Activated naive CD8-positive, alpha-beta T cell treated with anti-CD3 and anti-CD28 coated beads for 36 hours (primary cell): ENCODE data around the gene SLC35G6. TPM values are rescaled to one million over a fixed set of nuclear protein-coding genes. Genes with fewer than 3 reads are reported as not detected.
A peak's percentile ranks its signal among the peaks of the same experiment; 100 is the strongest.

Experiments used
- DNase-seq: peaks from one replicate; pipeline ENCODE4 v3.0.0; 2021
- H3K27ac Mint-ChIP-seq: one replicate; pipeline ENCODE4 v1.8.0; 2022; ENCODE audit warnings: mild to moderate bottlenecking, moderate library complexity, mixed read lengths
- H3K27me3 Mint-ChIP-seq: one replicate; pipeline ENCODE4 v1.8.0; 2022; ENCODE audit warnings: mild to moderate bottlenecking, mixed read lengths
- H3K36me3 Mint-ChIP-seq: one replicate; pipeline ENCODE4 v1.8.0; 2021; ENCODE audit warnings: mild to moderate bottlenecking, mixed read lengths
- H3K4me1 Mint-ChIP-seq: one replicate; pipeline ENCODE4 v1.8.0; 2021; ENCODE audit warnings: mixed read lengths
- H3K4me3 Mint-ChIP-seq: one replicate; pipeline ENCODE4 v1.8.0; 2022; ENCODE audit warnings: mild to moderate bottlenecking, moderate library complexity, mixed read lengths
- H3K9me3 Mint-ChIP-seq: one replicate; pipeline ENCODE4 v1.8.0; 2022; ENCODE audit warnings: mixed read lengths
- total RNA-seq, 2 experiments: library from RNA; stranded (reverse); gene quantifications; one replicate each; pipeline ENCODE4 v1.2.3, GENCODE V29; 2021

The SLC35G6 gene
- total RNA-seq, 2 experiments from 2014 or later: not detected

- no peaks in the 10 kb centered on the region for H3K27me3 Mint-ChIP-seq
- H3K4me1 Mint-ChIP-seq: peaks cover 2% of the 10 kb centered on the region
- H3K27ac Mint-ChIP-seq: no peak overlapping the region
- H3K36me3 Mint-ChIP-seq: peaks cover 48% of the 10 kb centered on the region
- H3K4me3 Mint-ChIP-seq: no peak overlapping the region
- no peak for DNase-seq
- H3K9me3 Mint-ChIP-seq: no peaks in the 10 kb centered on the region
These were observed 17.9 kb downstream of the SLC35G6 start for GRCh38 chr17:7499161-7499560.

GRCh38 chr17:7501729-7502128, 20.5 kb downstream of the SLC35G6 start:
- Mint-ChIP-seq H3K36me3 (peaks cover 50% of the 10 kb centered on the region), H3K27me3 (no peaks in the 10 kb centered on the region), H3K9me3 (no peaks in the 10 kb centered on the region), H3K4me3 (no peak overlapping the region), H3K4me1 (no peaks in the 10 kb centered on the region), H3K27ac (no peak overlapping the region)
- DNase-seq: no peak

- H3K27ac Mint-ChIP-seq: no peak overlapping the region
- DNase-seq: no peak
- no peaks in the 10 kb centered on the region for H3K27me3 Mint-ChIP-seq
- no peak overlapping the region for H3K4me3 Mint-ChIP-seq
- no peaks in the 10 kb centered on the region for H3K9me3 Mint-ChIP-seq
- peaks cover 47% of the 10 kb centered on the region for H3K36me3 Mint-ChIP-seq
- no peaks in the 10 kb centered on the region for H3K4me1 Mint-ChIP-seq
These were observed 21.1 kb downstream of the SLC35G6 start for GRCh38 chr17:7502171-7502847.

GRCh38 chr17:7502987-7503386, 21.7 kb downstream of the SLC35G6 start:
- no peak overlapping the region for H3K27ac Mint-ChIP-seq
- H3K9me3 Mint-ChIP-seq: no peaks in the 10 kb centered on the region
- no peak overlapping the region for H3K4me3 Mint-ChIP-seq
- H3K4me1 Mint-ChIP-seq: no peaks in the 10 kb centered on the region
- no peak for DNase-seq
- H3K27me3 Mint-ChIP-seq: no peaks in the 10 kb centered on the region
- peaks cover 47% of the 10 kb centered on the region for H3K36me3 Mint-ChIP-seq

GRCh38 chr17:7503521-7503920, 22.3 kb downstream of the SLC35G6 start:
- H3K4me1 Mint-ChIP-seq: no peaks in the 10 kb centered on the region
- peaks cover 43% of the 10 kb centered on the region for H3K36me3 Mint-ChIP-seq
- no peak overlapping the region for H3K27ac Mint-ChIP-seq
- H3K4me3 Mint-ChIP-seq: no peak overlapping the region
- no peaks in the 10 kb centered on the region for H3K9me3 Mint-ChIP-seq
- DNase-seq: no peak
- H3K27me3 Mint-ChIP-seq: no peaks in the 10 kb centered on the region

- Mint-ChIP-seq H3K27me3 (no peaks in the 10 kb centered on the region), H3K9me3 (no peaks in the 10 kb centered on the region), H3K36me3 (peaks cover 51% of the 10 kb centered on the region), H3K27ac (no peak overlapping the region), H3K4me3 (no peak overlapping the region), H3K4me1 (no peaks in the 10 kb centered on the region)
- no peak for DNase-seq
These were observed 26.9 kb downstream of the SLC35G6 start for GRCh38 chr17:7508145-7508544.

- no peak for DNase-seq
- Mint-ChIP-seq H3K9me3 (no peaks in the 10 kb centered on the region), H3K27me3 (no peaks in the 10 kb centered on the region), H3K4me3 (no peak overlapping the region), H3K27ac (peak overlapping the region; percentile 25), H3K4me1 (no peaks in the 10 kb centered on the region), H3K36me3 (peaks cover 50% of the 10 kb centered on the region)
These were observed 27.6 kb downstream of the SLC35G6 start for GRCh38 chr17:7508846-7509245.

GRCh38 chr17:7509937-7510336, 28.7 kb downstream of the SLC35G6 start:
- no peak overlapping the region for H3K4me3 Mint-ChIP-seq
- DNase-seq: no peak
- no peaks in the 10 kb centered on the region for H3K4me1 Mint-ChIP-seq
- H3K27me3 Mint-ChIP-seq: no peaks in the 10 kb centered on the region
- peaks cover 49% of the 10 kb centered on the region for H3K36me3 Mint-ChIP-seq
- H3K9me3 Mint-ChIP-seq: no peaks in the 10 kb centered on the region
- no peak overlapping the region for H3K27ac Mint-ChIP-seq

- DNase-seq: no peak
- no peaks in the 10 kb centered on the region for H3K4me1 Mint-ChIP-seq
- H3K4me3 Mint-ChIP-seq: no peak overlapping the region
- peak overlapping the region; percentile 11 for H3K27ac Mint-ChIP-seq
- H3K27me3 Mint-ChIP-seq: no peaks in the 10 kb centered on the region
- H3K9me3 Mint-ChIP-seq: no peaks in the 10 kb centered on the region
- peaks cover 42% of the 10 kb centered on the region for H3K36me3 Mint-ChIP-seq
These were observed 29.9 kb downstream of the SLC35G6 start for GRCh38 chr17:7511108-7511507.

GRCh38 chr17:7512105-7512504, 30.9 kb downstream of the SLC35G6 start:
- Mint-ChIP-seq H3K9me3 (no peaks in the 10 kb centered on the region), H3K27me3 (no peaks in the 10 kb centered on the region), H3K27ac (no peak overlapping the region), H3K36me3 (peaks cover 34% of the 10 kb centered on the region), H3K4me1 (no peaks in the 10 kb centered on the region), H3K4me3 (no peak overlapping the region)
- DNase-seq: no peak

- Mint-ChIP-seq H3K27ac (peak overlapping the region; percentile 50), H3K36me3 (peaks cover 34% of the 10 kb centered on the region), H3K4me3 (no peak overlapping the region), H3K27me3 (no peaks in the 10 kb centered on the region), H3K9me3 (no peaks in the 10 kb centered on the region), H3K4me1 (no peaks in the 10 kb centered on the region)
- DNase-seq: no peak
These were observed 31.7 kb downstream of the SLC35G6 start for GRCh38 chr17:7512824-7513540.

- Mint-ChIP-seq H3K27ac (no peak overlapping the region), H3K36me3 (peaks cover 32% of the 10 kb centered on the region), H3K27me3 (no peaks in the 10 kb centered on the region), H3K4me1 (no peaks in the 10 kb centered on the region), H3K4me3 (no peak overlapping the region), H3K9me3 (no peaks in the 10 kb centered on the region)
- DNase-seq: no peak
These were observed 32.7 kb downstream of the SLC35G6 start for GRCh38 chr17:7513850-7514419.

- Mint-ChIP-seq H3K27ac (no peak overlapping the region), H3K9me3 (no peaks in the 10 kb centered on the region), H3K4me3 (no peak overlapping the region), H3K27me3 (no peaks in the 10 kb centered on the region), H3K36me3 (peaks cover 19% of the 10 kb centered on the region), H3K4me1 (no peaks in the 10 kb centered on the region)
- DNase-seq: no peak
These were observed 34.8 kb downstream of the SLC35G6 start for GRCh38 chr17:7515911-7516610.

- H3K4me3 Mint-ChIP-seq: no peak overlapping the region
- H3K36me3 Mint-ChIP-seq: peaks cover 7% of the 10 kb centered on the region
- no peak overlapping the region for H3K27ac Mint-ChIP-seq
- peaks cover 8% of the 10 kb centered on the region for H3K9me3 Mint-ChIP-seq
- DNase-seq: peak; percentile 40
- peaks cover 3% of the 10 kb centered on the region for H3K4me1 Mint-ChIP-seq
- H3K27me3 Mint-ChIP-seq: no peaks in the 10 kb centered on the region
These were observed 41.8 kb downstream of the SLC35G6 start for GRCh38 chr17:7523033-7523432.

GRCh38 chr17:7528842-7529241, 47.6 kb downstream of the SLC35G6 start:
- H3K9me3 Mint-ChIP-seq: peaks cover 17% of the 10 kb centered on the region
- H3K27me3 Mint-ChIP-seq: no peaks in the 10 kb centered on the region
- H3K4me1 Mint-ChIP-seq: no peaks in the 10 kb centered on the region
- no peak overlapping the region for H3K27ac Mint-ChIP-seq
- no peak overlapping the region for H3K4me3 Mint-ChIP-seq
- H3K36me3 Mint-ChIP-seq: peaks cover 15% of the 10 kb centered on the region
- DNase-seq: no peak
